Mammary epithelial cell (primary cell): ENCODE data around the gene HIVEP3.

Experiments
- EZH2 ChIP-seq: IDR thresholded peaks from 2 replicates; pipeline ENCODE4 v1.6.1; 2012; ENCODE audit warnings: low read length, inconsistent platforms, borderline replicate concordance
- TF ChIP-seq, protein P1 (sequence below), 2 donors: IDR thresholded peaks in 1 of 2; conservative IDR thresholded peaks in 1 of 2; 2 replicates each; pipeline ENCODE4 v1.5.1; 2011 to 2012; ENCODE audit warnings: inconsistent platforms in 2 of 2, low read length in 2 of 2, mild to moderate bottlenecking in 2 of 2, control low read depth in 1 of 2, low read depth in 1 of 2; ENCODE audit not compliant: insufficient read depth in 1 of 2; ENCODE audit errors: extremely low read depth in 1 of 2

DNA sequence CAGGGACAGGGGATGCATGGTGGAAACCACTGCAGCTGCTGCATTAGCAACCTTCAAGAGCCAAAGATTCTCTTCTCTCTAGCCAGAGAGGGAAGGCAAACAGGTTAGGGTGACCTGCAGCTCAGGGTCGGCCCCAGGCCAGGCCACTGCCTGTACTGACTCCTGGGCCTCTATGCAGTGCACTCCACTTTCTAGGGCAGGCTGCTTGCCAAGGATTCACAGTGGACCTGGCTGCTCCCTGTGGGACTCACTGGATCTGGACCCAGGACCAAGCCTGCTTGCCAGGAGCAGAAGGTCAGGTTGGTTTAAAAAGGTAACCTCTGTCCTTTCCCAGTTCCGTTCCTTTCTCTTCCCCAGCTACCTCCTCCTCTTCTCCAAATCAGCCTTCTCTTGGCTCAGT is 52.4 kb downstream of the HIVEP3 start:
- TF ChIP-seq, protein P1, sequence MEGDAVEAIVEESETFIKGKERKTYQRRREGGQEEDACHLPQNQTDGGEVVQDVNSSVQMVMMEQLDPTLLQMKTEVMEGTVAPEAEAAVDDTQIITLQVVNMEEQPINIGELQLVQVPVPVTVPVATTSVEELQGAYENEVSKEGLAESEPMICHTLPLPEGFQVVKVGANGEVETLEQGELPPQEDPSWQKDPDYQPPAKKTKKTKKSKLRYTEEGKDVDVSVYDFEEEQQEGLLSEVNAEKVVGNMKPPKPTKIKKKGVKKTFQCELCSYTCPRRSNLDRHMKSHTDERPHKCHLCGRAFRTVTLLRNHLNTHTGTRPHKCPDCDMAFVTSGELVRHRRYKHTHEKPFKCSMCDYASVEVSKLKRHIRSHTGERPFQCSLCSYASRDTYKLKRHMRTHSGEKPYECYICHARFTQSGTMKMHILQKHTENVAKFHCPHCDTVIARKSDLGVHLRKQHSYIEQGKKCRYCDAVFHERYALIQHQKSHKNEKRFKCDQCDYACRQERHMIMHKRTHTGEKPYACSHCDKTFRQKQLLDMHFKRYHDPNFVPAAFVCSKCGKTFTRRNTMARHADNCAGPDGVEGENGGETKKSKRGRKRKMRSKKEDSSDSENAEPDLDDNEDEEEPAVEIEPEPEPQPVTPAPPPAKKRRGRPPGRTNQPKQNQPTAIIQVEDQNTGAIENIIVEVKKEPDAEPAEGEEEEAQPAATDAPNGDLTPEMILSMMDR (conservative IDR thresholded peaks at IDR 0.05 in 1 of 2, IDR thresholded peaks at IDR 0.05 in 1 of 2; ENCODE audit: extremely low read depth in 1 of 2, insufficient read depth in 1 of 2, low read depth in 1 of 2, low read length in 2 of 2), result no peak
- TF ChIP-seq EZH2, result no peak
